IMR-90 (cell line): ENCODE results near the gene SARDH. TPM values are rescaled to one million over a fixed set of nuclear protein-coding genes. Genes with fewer than 3 reads are reported as not detected.

Source experiments
- ATAC-seq: fragments of 200-7000 bp; cut with Tn5 transposase; 2 replicates; pipeline ENCODE4 v1.9.1; 2020; ENCODE audit warnings: low read depth, mild to moderate bottlenecking, moderate library complexity
- BruUV-seq: library from RNA; stranded (reverse); fragments of 400-500 nt; replicated peaks from 2 replicates; lab custom pipeline; 2021; lab: Mats Ljungman, UMichigan
- CTCF ChIA-PET: fragments of 300-600 bp; formaldehyde crosslinking; extraction: SDS; loops from one replicate; lab custom pipeline; 2021; ENCODE audit warnings: antibody characterized with exemption; lab: Yijun Ruan, JAX
- POLR2A ChIA-PET: fragments of 300-600 bp; sonication (Branson Sonifier 250); formaldehyde crosslinking; loops from one replicate; lab custom pipeline; 2022; ENCODE audit warnings: antibody characterized with exemption; ENCODE audit not compliant: unreplicated experiment; lab: Charles Lee
- DNase-seq: peaks from one replicate; pipeline ENCODE4 v3.0.0; 2013
- H2AFZ ChIP-seq: replicated peaks from 2 replicates; pipeline ENCODE3; 2013; ENCODE audit warnings: low read length, mild to moderate bottlenecking; ENCODE audit not compliant: poor library complexity
- H2AK5ac ChIP-seq: 2 replicates; pipeline ENCODE4 v1.6.1; 2013; ENCODE audit warnings: low read depth, low read length, inconsistent platforms
- H2AK9ac ChIP-seq: replicated peaks from 2 replicates; pipeline ENCODE3; 2013; ENCODE audit warnings: mild to moderate bottlenecking, low read depth, low read length, moderate library complexity; ENCODE audit not compliant: poor library complexity
- H2BK120ac ChIP-seq: 2 replicates; pipeline ENCODE4 v1.6.1; 2013; ENCODE audit warnings: low read depth, low read length, inconsistent platforms
- H2BK15ac ChIP-seq: 3 replicates; pipeline ENCODE4 v1.6.1; 2013; ENCODE audit warnings: low read depth, low read length, inconsistent platforms
- H2BK20ac ChIP-seq: 2 replicates; pipeline ENCODE4 v1.6.1; 2013; ENCODE audit warnings: low read depth, mild to moderate bottlenecking, inconsistent platforms, low read length, moderate library complexity
- H2BK5ac ChIP-seq: 2 replicates; pipeline ENCODE4 v1.6.1; 2013; ENCODE audit warnings: mild to moderate bottlenecking, low read depth, low read length, inconsistent platforms; ENCODE audit not compliant: poor library complexity, severe bottlenecking
- H3K14ac ChIP-seq: replicated peaks from 2 replicates; pipeline ENCODE4 v1.6.1; 2013; ENCODE audit warnings: low read depth, low read length, inconsistent platforms
- H3K18ac ChIP-seq: 2 replicates; pipeline ENCODE4 v1.6.1; 2013; ENCODE audit warnings: low read depth, low read length, control low read depth
- H3K23ac ChIP-seq: 2 replicates; pipeline ENCODE4 v1.6.1; 2013; ENCODE audit warnings: low read depth, low read length, inconsistent platforms
- H3K27ac ChIP-seq: 2 replicates; pipeline ENCODE4 v1.5.1; 2013; ENCODE audit warnings: mild to moderate bottlenecking, control low read depth, low read length; ENCODE audit not compliant: insufficient read depth
- H3K27me3 ChIP-seq: 2 replicates; pipeline ENCODE4 v1.6.1; 2013; ENCODE audit warnings: low read length; ENCODE audit not compliant: control insufficient read depth, insufficient read depth
- H3K36me3 ChIP-seq: 2 replicates; pipeline ENCODE4 v1.6.1; 2013; ENCODE audit warnings: low read length, mixed read lengths; ENCODE audit not compliant: control insufficient read depth, insufficient read depth
- H3K4ac ChIP-seq: 2 replicates; pipeline ENCODE4 v1.6.1; 2013; ENCODE audit warnings: low read depth, low read length, inconsistent platforms
- H3K4me1 ChIP-seq: 2 replicates; pipeline ENCODE4 v1.6.1; 2013; ENCODE audit warnings: low read length, mixed read lengths; ENCODE audit not compliant: control insufficient read depth, insufficient read depth
- H3K4me2 ChIP-seq: 2 replicates; pipeline ENCODE4 v1.6.1; 2013; ENCODE audit warnings: low read depth, mild to moderate bottlenecking, control low read depth, low read length, moderate library complexity
- H3K4me3 ChIP-seq: 2 replicates; pipeline ENCODE4 v1.5.1; 2013; ENCODE audit warnings: low read depth, mild to moderate bottlenecking, control low read depth, low read length, moderate library complexity; ENCODE audit not compliant: insufficient read depth
- H3K56ac ChIP-seq: 2 replicates; pipeline ENCODE4 v1.6.1; 2013; ENCODE audit warnings: low read length, inconsistent platforms; ENCODE audit not compliant: insufficient read depth; ENCODE audit errors: extremely low read depth
- H3K79me1 ChIP-seq, 2 experiments: 2 replicates each; pipeline ENCODE4 v1.6.1; 2013; ENCODE audit warnings: low read length in 2 of 2, inconsistent platforms in 1 of 2, low read depth in 1 of 2
- H3K9ac ChIP-seq: 2 replicates; pipeline ENCODE4 v1.6.1; 2013; ENCODE audit warnings: low read depth, low read length, control low read depth
- H3K9me1 ChIP-seq: 2 replicates; pipeline ENCODE4 v1.6.1; 2013; ENCODE audit warnings: low read length, inconsistent platforms; ENCODE audit not compliant: insufficient read depth
- H3K9me3 ChIP-seq: 2 replicates; pipeline ENCODE4 v1.6.1; 2013; ENCODE audit warnings: low read length; ENCODE audit not compliant: control insufficient read depth, insufficient read depth
- H4K20me1 ChIP-seq: 2 replicates; pipeline ENCODE4 v1.6.1; 2013; ENCODE audit warnings: low read length, inconsistent platforms; ENCODE audit not compliant: insufficient read depth
- H4K5ac ChIP-seq: 2 replicates; pipeline ENCODE4 v1.6.1; 2013; ENCODE audit warnings: mild to moderate bottlenecking, low read depth, low read length, control low read depth
- H4K8ac ChIP-seq, 2 experiments: 2 replicates each; pipeline ENCODE4 v1.6.1; 2013; ENCODE audit warnings: low read depth in 2 of 2, low read length in 2 of 2, control low read depth in 1 of 2, inconsistent platforms in 1 of 2
- H4K91ac ChIP-seq: 2 replicates; pipeline ENCODE4 v1.6.1; 2013; ENCODE audit warnings: low read depth, low read length, inconsistent platforms; ENCODE audit not compliant: insufficient read depth
- CEBPB ChIP-seq: IDR thresholded peaks from 2 replicates; pipeline ENCODE4 v1.6.1; 2012; ENCODE audit warnings: low read depth, low read length, improper control_type of control experiment
- CTCF ChIP-seq: conservative IDR thresholded peaks from 2 replicates; pipeline ENCODE4 v1.5.1; 2012; ENCODE audit warnings: mild to moderate bottlenecking, low read depth, low read length, improper control_type of control experiment
- MAFK ChIP-seq: IDR thresholded peaks from 2 replicates; pipeline ENCODE4 v1.6.1; 2012; ENCODE audit warnings: low read depth, low read length, improper control_type of control experiment
- MXI1 ChIP-seq: IDR thresholded peaks from 2 replicates; pipeline ENCODE4 v1.6.1; 2012; ENCODE audit warnings: low read depth, mild to moderate bottlenecking, low read length, moderate library complexity, borderline replicate concordance
- NFE2L2 ChIP-seq: fragments of 150-350 bp; IDR thresholded peaks from 2 replicates; pipeline ENCODE4 v1.6.1; 2016; ENCODE audit warnings: low read depth, mild to moderate bottlenecking, low read length
- RAD21 ChIP-seq: IDR thresholded peaks from 2 replicates; pipeline ENCODE4 v1.6.1; 2012; ENCODE audit warnings: low read length, improper control_type of control experiment
- RCOR1 ChIP-seq: IDR thresholded peaks from 2 replicates; pipeline ENCODE4 v1.6.1; 2012; ENCODE audit warnings: mild to moderate bottlenecking, low read length, improper control_type of control experiment; ENCODE audit not compliant: insufficient replicate concordance
- RFX5 ChIP-seq: IDR thresholded peaks from 2 replicates; pipeline ENCODE4 v1.8.0; 2012; ENCODE audit warnings: low read depth, mild to moderate bottlenecking, low read length, moderate library complexity
- SMC3 ChIP-seq: fragments of 150-350 bp; IDR thresholded peaks from 2 replicates; pipeline ENCODE4 v1.6.1; 2016; ENCODE audit warnings: low read depth, mild to moderate bottlenecking, antibody characterized with exemption, low read length, moderate library complexity
- WGBS, 2 experiments: methylation state at CpG; one replicate each; pipeline versions ENCODE4 v1.1.5 to v1.1.7; 2013; ENCODE audit warnings: missing lambda C conversion rate in 2 of 2; ENCODE audit not compliant: insufficient read length in 1 of 2; ENCODE audit errors: extremely low coverage in 2 of 2; 5-methylcytosine and 5-hydroxymethylcytosine counted together
- dilution Hi-C: fragments of 300-500 bp; cut with HindIII; formaldehyde crosslinking; loops from one replicate; pipeline ENCODE4 v1.14.3; 2018; ENCODE audit warnings: low sequenced_read_pairs; ENCODE audit not compliant: unreplicated experiment
- in situ Hi-C: fragments of 300-500 bp; cut with MboI; formaldehyde crosslinking; loops from 3 replicates; pipeline ENCODE4 v1.14.3; 2019; ENCODE audit warnings: low sequenced_read_pairs, inconsistent platforms, mixed read lengths
- intact Hi-C: fragments of 100-400 bp; cut with micrococcal nuclease; formaldehyde crosslinking; loops from 2 replicates; pipeline ENCODE4 v1.10.0; 2022
- polyA plus RNA-seq, 3 experiments: library from polyadenylated mRNA; depleted of rRNA; stranded (reverse); fragments of >200 nt; gene quantifications; 2 replicates each; pipeline ENCODE4 v1.2.3, GENCODE V29; 2012; ENCODE audit warnings: low replicate concordance in 1 of 3
- total RNA-seq: library from RNA; depleted of rRNA; stranded (reverse); fragments of >200 nt; gene quantifications from 2 replicates; pipeline ENCODE4 v1.2.3, GENCODE V29; 2012
- TF ChIP-seq, protein P1 (sequence below): fragments of 150-350 bp; IDR thresholded peaks from 2 replicates; pipeline ENCODE4 v1.6.1; 2017; ENCODE audit warnings: mild to moderate bottlenecking, antibody characterized with exemption, low read length, low read depth
- TF ChIP-seq, protein P2 (sequence below): fragments of 150-350 bp; IDR thresholded peaks from 2 replicates; pipeline ENCODE4 v1.6.1; 2016; ENCODE audit warnings: low read depth, mild to moderate bottlenecking, low read length, moderate library complexity, borderline replicate concordance

The SARDH gene
- total and polyA plus RNA-seq, 2 of the 4 experiments (the other 2 are of a cell fraction) = 5.0 to 7.5 TPM

- no peak for TF ChIP-seq RFX5
Measured at GRCh38 chr9:133729617-133730281, 8.4 kb downstream of the SARDH start (continued).

DNA sequence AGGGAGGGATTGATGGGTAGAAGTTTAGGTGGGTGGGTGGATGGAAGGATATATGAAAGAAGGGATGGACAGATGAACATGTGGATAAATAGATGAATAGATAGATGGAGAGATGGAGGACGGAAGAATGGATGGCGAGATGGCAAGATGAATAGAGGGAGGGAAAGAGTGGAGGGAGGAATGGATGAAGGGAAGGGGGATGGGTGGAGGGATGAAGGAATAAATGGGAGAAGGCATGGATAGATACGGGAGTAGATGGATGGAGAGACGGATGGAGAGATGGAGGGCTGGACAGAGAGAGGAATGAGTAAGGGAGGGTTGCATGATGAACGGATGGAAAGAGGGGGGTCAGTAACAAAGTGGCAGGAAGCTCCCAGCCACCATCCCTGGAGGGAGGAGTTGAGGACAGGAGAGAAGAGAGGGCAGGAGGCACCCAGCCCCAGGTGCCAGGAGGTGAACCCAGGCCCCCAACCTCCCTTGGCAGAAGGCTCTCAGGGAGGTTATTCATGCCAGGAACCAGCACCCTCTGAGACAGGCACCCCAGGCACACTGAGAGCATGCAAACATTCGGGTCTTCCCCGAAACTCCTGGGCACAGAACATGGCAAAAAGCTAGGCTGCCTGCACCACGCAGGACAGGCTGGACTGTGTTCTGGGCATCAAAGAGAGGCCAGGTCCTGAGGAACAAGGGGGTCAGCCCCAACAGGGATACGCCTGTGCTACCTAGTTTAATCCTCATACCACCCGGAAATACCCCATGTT lies 9.1 kb downstream of the SARDH start:
- H2AK9ac ChIP-seq = no peak overlapping the region
- no peak overlapping the region for H2BK20ac ChIP-seq
- DNase-seq (no peak), ATAC-seq (no peak)
- no peak overlapping the region for H4K91ac ChIP-seq
- H2BK5ac ChIP-seq = no peak overlapping the region
- H3K9me1 ChIP-seq = no peaks in the 10 kb centered on the region
- no peak overlapping the region for H3K27ac ChIP-seq
- H3K4ac ChIP-seq = no peak overlapping the region
- BruUV-seq = no TSS peak
- no peak overlapping the region for H3K4me2 ChIP-seq
- H2BK120ac ChIP-seq = no peak overlapping the region
- no peak overlapping the region for H3K56ac ChIP-seq
- dilution Hi-C loops (no loop called here), in situ Hi-C loops (loop anchor here (10.0 kb wide), 1 partner anchor 324 kb away; no protein-coding TSS in a partner anchor), intact Hi-C loops (loop anchor here (10.0 kb wide), 1 partner anchor 124 kb away; the partner anchor contains the start of gene FAM163B)
- no peaks in the 10 kb centered on the region; the same call in 1 of the 2 replicates for H4K20me1 ChIP-seq
- H3K23ac ChIP-seq = no peak overlapping the region
- no peak overlapping the region for H2AK5ac ChIP-seq
- no peak overlapping the region for H3K14ac ChIP-seq
- H2BK15ac ChIP-seq = no peak overlapping the region
- H4K8ac ChIP-seq = no peak overlapping the region
- no peak overlapping the region for H2AFZ ChIP-seq
- no peak overlapping the region for H4K5ac ChIP-seq
- 67 to 100% methylated on average over 3 to 6 of the region's 10 CpGs for WGBS, 2 experiments
- no peak overlapping the region for H3K4me3 ChIP-seq
- H3K36me3 ChIP-seq = no peaks in the 10 kb centered on the region
- CTCF ChIA-PET = no interaction called here
- POLR2A ChIA-PET = no interaction called here
- H3K79me1 ChIP-seq = no peaks in the 10 kb centered on the region
- H3K9ac ChIP-seq = no peak overlapping the region
- H3K18ac ChIP-seq = no peak overlapping the region
- H3K9me3 ChIP-seq = no peaks in the 10 kb centered on the region
- peaks cover 1% of the 10 kb centered on the region; the same call in 1 of the 2 replicates for H3K27me3 ChIP-seq
- no peaks in the 10 kb centered on the region for H3K4me1 ChIP-seq
- TF ChIP-seq MAFK (no peak), CEBPB (no peak), RAD21 (no peak), CTCF (no peak), RCOR1 (no peak), SMC3 (no peak), NFE2L2 (no peak), MXI1 (no peak)
- TF ChIP-seq, protein P1, sequence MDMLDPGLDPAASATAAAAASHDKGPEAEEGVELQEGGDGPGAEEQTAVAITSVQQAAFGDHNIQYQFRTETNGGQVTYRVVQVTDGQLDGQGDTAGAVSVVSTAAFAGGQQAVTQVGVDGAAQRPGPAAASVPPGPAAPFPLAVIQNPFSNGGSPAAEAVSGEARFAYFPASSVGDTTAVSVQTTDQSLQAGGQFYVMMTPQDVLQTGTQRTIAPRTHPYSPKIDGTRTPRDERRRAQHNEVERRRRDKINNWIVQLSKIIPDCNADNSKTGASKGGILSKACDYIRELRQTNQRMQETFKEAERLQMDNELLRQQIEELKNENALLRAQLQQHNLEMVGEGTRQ = no peak
- TF ChIP-seq, protein P2, sequence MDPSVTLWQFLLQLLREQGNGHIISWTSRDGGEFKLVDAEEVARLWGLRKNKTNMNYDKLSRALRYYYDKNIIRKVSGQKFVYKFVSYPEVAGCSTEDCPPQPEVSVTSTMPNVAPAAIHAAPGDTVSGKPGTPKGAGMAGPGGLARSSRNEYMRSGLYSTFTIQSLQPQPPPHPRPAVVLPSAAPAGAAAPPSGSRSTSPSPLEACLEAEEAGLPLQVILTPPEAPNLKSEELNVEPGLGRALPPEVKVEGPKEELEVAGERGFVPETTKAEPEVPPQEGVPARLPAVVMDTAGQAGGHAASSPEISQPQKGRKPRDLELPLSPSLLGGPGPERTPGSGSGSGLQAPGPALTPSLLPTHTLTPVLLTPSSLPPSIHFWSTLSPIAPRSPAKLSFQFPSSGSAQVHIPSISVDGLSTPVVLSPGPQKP = no peak
